GM19397 (cell line): ENCODE measurements around the gene TCEAL4.
A peak's percentile ranks its signal among the peaks of the same experiment; 100 is the strongest.

ENCODE experiments used
- ATAC-seq: cut with Tn5 transposase; IDR thresholded peaks from one replicate; pipeline ENCODE4 v1.9.1; 2021; ENCODE audit warnings: mild to moderate bottlenecking, moderate library complexity; ENCODE audit not compliant: unreplicated experiment

The TCEAL4 gene

GRCh38 chrX:103585411-103586313 lies at the start of gene TCEAL4:
Gene TCEAL4, plus strand, starts transcription at chrX:103585515. Its CDS starts 1,161 bp downstream, at chrX:103586676.
- peak; percentile 82 for ATAC-seq

DNA sequence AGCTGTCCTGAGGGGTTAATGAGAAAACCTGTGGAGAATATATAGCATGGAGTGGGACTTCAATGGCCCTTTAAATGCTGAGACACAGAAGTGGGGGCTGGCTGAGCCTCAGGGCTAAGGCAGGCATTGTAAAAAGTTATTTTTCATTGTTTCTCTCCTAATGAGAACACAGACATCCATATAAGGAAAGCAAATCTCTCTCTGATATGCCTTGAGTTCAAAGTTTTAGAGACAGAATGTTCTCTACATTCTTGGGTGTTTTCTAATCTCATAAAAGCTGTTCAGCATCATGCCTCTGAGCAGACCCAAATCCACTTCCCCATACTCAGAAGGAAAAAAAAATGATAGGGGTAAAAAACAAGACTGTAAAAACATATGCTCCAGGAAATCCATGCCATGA lies 49.2 kb upstream of the TCEAL4 start:
- no peak for ATAC-seq

DNA sequence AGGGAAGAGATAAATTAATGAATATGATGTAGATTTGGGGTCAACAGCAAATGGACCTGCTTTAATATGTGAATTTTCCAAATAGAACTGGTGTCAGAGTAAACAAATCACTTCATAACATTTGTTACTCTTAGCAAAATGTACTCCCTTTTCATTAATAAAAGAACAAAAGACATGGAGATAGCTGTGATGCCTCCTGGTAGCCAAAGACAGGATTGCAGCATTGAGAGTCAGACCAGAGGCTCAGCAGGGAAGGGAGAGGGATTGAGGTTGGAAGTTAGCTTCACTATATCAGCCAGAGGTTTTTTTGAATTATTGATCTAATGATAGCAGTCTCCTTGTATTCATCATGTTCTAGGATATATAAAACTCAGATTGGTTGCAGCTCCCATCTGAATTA lies 48.6 kb upstream of the TCEAL4 start:
- ATAC-seq: no peak

GRCh38 chrX:103537871-103538387 lies 47.4 kb upstream of the TCEAL4 start:
- no peak for ATAC-seq

- ATAC-seq: no peak
Observed at GRCh38 chrX:103538728-103539127, 46.6 kb upstream of the TCEAL4 start.

DNA sequence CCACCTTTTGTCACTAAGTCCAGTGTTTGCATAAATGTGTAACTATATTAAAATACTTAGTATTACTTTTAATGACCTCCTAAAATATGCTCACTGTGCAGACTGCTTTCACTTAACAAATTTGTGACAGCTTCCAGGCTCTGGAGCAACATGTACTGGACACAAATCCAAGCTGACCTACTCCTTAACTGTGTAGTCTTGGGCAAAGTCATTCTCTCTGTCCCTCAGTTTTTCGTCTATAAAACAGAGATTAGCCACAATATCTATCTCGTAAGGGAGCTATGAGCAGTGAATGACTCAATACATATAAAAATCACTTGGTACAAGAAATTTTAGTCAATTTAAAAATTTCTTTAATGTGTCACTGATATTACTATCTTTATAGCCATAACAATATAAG lies 45.6 kb upstream of the TCEAL4 start:
- ATAC-seq: no peak

DNA sequence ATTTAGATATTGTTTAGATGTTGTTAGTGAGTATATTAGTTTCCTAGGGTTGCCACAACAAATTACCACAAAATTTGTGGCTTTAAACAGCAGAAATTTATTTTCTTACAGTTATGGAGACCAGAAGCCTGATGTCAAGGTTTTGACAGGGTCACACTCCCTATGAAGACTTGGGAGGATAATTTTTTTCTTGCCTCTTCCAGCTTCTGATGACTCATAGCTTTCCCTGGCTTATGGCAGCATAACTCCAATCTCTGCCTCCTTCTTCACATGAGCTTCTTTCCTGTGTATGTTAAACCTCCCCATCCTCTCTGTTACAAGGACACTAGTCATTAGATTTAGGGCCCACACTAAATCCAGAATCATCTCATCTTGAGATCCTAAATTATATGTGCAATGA lies 45.2 kb upstream of the TCEAL4 start:
- ATAC-seq: no peak

GRCh38 chrX:103549916-103550315 lies 35.4 kb upstream of the TCEAL4 start:
- no peak for ATAC-seq

- no peak for ATAC-seq
Observed at GRCh38 chrX:103550415-103551051, 34.8 kb upstream of the TCEAL4 start.

GRCh38 chrX:103552236-103552635 lies 33.1 kb upstream of the TCEAL4 start:
- ATAC-seq: no peak

DNA sequence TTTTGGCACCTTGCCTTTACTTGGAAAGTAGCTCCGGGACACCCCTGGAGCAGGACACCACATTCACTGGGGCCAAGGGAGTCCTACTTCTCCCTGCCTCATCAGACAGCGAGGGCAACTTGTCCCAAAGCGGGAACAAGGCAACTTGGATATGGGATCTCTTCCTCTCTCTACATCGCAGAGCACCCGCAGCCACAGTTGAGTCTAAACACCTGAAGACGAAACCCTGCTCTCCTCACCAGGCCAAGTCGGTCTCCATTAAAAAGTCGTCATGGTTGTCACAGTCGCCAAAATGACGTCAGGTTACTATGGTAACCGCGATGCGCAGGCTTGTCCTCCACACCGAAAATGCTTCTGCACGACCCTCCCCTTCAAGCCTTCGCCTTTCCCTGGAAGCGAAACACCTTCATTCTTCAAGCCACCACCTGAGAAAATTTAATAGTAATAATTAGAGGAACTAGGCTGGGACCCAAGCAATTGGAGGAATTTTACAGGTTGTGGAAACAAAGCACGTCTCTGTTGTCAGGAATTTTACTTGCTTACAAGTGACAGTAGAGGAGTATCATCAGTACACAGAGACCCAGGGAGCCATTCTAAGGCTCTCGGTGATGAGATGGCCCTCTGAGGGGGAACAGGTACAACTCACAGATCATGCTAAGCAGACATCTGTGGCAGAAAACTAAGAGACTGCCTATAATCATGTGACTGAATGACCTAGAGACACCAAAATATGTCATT lies 30.5 kb upstream of the TCEAL4 start:
- ATAC-seq: peak; percentile 98

- no peak for ATAC-seq
Observed at GRCh38 chrX:103556963-103557612, 28.2 kb upstream of the TCEAL4 start.

- ATAC-seq: no peak
Observed at GRCh38 chrX:103560256-103560655, 25.1 kb upstream of the TCEAL4 start.

- no peak for ATAC-seq
Observed at GRCh38 chrX:103562801-103563200, 22.5 kb upstream of the TCEAL4 start.

- no peak for ATAC-seq
Observed at GRCh38 chrX:103565197-103565596, 20.1 kb upstream of the TCEAL4 start.

DNA sequence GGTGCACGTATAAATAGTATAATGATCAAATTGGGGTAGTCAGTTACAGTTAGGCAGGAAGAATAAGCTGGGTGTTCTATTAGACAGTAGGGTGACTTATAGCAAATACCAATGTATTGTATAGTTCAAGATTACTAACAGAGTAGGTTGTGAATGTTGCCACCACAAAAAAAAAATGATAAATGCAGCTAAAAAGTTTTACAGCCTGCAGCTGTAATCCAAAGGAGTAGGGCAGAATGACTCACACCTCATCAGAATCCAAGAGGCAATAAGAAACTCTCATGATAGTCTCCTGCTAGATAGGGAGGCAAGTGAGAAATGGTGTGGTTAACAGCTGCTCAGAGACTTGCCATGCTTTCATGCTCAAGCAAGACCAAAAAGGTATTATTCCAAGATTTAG lies 19.6 kb upstream of the TCEAL4 start:
- ATAC-seq: no peak

- ATAC-seq: no peak
Observed at GRCh38 chrX:103571121-103571520, 14.2 kb upstream of the TCEAL4 start.

GRCh38 chrX:103571726-103572125 lies 13.6 kb upstream of the TCEAL4 start:
- ATAC-seq: no peak

GRCh38 chrX:103573202-103573601 lies 12.1 kb upstream of the TCEAL4 start:
- ATAC-seq: no peak

- no peak for ATAC-seq
Observed at GRCh38 chrX:103584596-103584995, 719 bp upstream of the TCEAL4 start.

DNA sequence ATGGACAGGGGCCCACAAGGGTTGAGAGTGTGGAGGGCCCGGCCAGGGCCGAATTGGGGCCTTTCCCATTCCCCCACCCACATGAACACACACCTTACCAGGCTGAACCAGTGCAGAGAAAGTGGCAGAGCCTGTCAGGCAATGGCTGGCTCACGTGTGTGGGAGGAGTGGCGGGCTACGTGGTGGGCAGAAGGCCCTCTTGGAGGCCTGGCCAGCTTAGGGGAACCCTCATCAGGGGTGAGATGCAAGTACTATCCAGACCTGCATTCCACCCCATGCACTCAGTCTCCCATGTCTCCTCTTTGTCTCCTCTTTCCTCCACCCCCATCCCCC lies 965 bp downstream of the TCEAL4 start:
- ATAC-seq: peak; percentile 47
